ENCODE measurements around the gene C11orf21. TPM values are rescaled to one million over a fixed set of nuclear protein-coding genes. Genes with fewer than 3 reads are reported as not detected.
A peak's percentile ranks its signal among the peaks of the same experiment; 100 is the strongest.

Gene C11orf21
- total RNA-seq, 4 donors from 2014 or later = 0.15 to 0.78 (median 0.42) TPM

GRCh38 chr11:2303627-2304505 is 2.1 kb upstream of the C11orf21 start:
- no peaks in the 10 kb centered on the region for H3K36me3 ChIP-seq
- TF ChIP-seq POLR2AphosphoS5 (IDR thresholded peaks at IDR 0.05) (no peak), POLR2A (IDR thresholded peaks at IDR 0.05) (no peak), CTCF (IDR thresholded peaks at IDR 0.05) (no peak), EP300 (IDR thresholded peaks at IDR 0.05) (no peak)
- no peaks in the 10 kb centered on the region for H3K27me3 ChIP-seq
- WGBS, 2 donors (ENCODE audit: low coverage in 1 of 2) = 47 to 60% methylated on average over 3 of the region's 15 CpGs
- no peak overlapping the region for H3K4me3 ChIP-seq
- peaks cover 3 to 59% (median 28%) of the 10 kb centered on the region in 3 donors for H3K4me1 ChIP-seq
- peak overlapping the region in 2 of 4 donors; percentile 53 to 91 for H3K27ac ChIP-seq
- no peak for ATAC-seq
- no peaks in the 10 kb centered on the region for H3K9me3 ChIP-seq

GRCh38 chr11:2302896-2303626 is 1.3 kb upstream of the C11orf21 start:
- TF ChIP-seq POLR2AphosphoS5 (IDR thresholded peaks at IDR 0.05) = peak; percentile 26
- TF ChIP-seq EP300 (IDR thresholded peaks at IDR 0.05) = no peak
- 60% methylated on average over 1 of the region's 18 CpGs; no CpG with 5 or more reads in 1 of the 2 donors for WGBS, 2 donors (ENCODE audit: low coverage in 1 of 2)
- no peaks in the 10 kb centered on the region for H3K9me3 ChIP-seq
- peak overlapping the region in 2 of 4 donors; percentile 53 to 91 for H3K27ac ChIP-seq
- H3K4me1 ChIP-seq = peaks cover 3 to 58% (median 28%) of the 10 kb centered on the region in 3 donors
- peak overlapping the region in 1 of 2 donors; percentile 14 for H3K4me3 ChIP-seq
- ATAC-seq = no peak
- no peaks in the 10 kb centered on the region for H3K36me3 ChIP-seq
- no peaks in the 10 kb centered on the region for H3K27me3 ChIP-seq

- peak overlapping the region in 2 of 4 donors; percentile 53 to 91 for H3K27ac ChIP-seq
- peak overlapping the region in 1 of 2 donors; percentile 14 for H3K4me3 ChIP-seq
- ATAC-seq = no peak
- H3K9me3 ChIP-seq = no peaks in the 10 kb centered on the region
- H3K4me1 ChIP-seq = peaks cover 3 to 52% (median 26%) of the 10 kb centered on the region in 3 donors
- no peaks in the 10 kb centered on the region for H3K27me3 ChIP-seq
- WGBS, 2 donors (ENCODE audit: low coverage in 1 of 2) = no CpG with 5 or more reads among the region's 16 CpGs
- no peaks in the 10 kb centered on the region for H3K36me3 ChIP-seq
- TF ChIP-seq POLR2AphosphoS5 (IDR thresholded peaks at IDR 0.05) (no peak), POLR2A (IDR thresholded peaks at IDR 0.05) (no peak), EP300 (IDR thresholded peaks at IDR 0.05) (no peak), CTCF (IDR thresholded peaks at IDR 0.05) (no peak)
Measured at GRCh38 chr11:2302306-2302895, 683 bp upstream of the C11orf21 start.

GRCh38 chr11:2300936-2301630 is 635 bp downstream of the C11orf21 start:
- peaks cover 3 to 38% (median 16%) of the 10 kb centered on the region in 3 donors for H3K4me1 ChIP-seq
- no peak for ATAC-seq
- TF ChIP-seq POLR2A (IDR thresholded peaks at IDR 0.05) (no peak), EP300 (IDR thresholded peaks at IDR 0.05) (no peak), CTCF (IDR thresholded peaks at IDR 0.05) (no peak), POLR2AphosphoS5 (IDR thresholded peaks at IDR 0.05) (no peak)
- WGBS, 2 donors (ENCODE audit: low coverage in 1 of 2) = 67% methylated on average over 3 of the region's 24 CpGs; no CpG with 5 or more reads in 1 of the 2 donors
- H3K27ac ChIP-seq = peak overlapping the region in 1 of 4 donors; percentile 91
- H3K4me3 ChIP-seq = peak overlapping the region in 1 of 2 donors; percentile 12
- no peaks in the 10 kb centered on the region for H3K36me3 ChIP-seq
- peaks cover 5% of the 10 kb centered on the region for H3K27me3 ChIP-seq
- no peaks in the 10 kb centered on the region for H3K9me3 ChIP-seq
